GM19025 (cell line): ENCODE data around the gene CD9.

Experiments
- ATAC-seq: cut with Tn5 transposase; IDR thresholded peaks from one replicate; pipeline ENCODE4 v1.9.1; 2021; ENCODE audit warnings: mild to moderate bottlenecking, low read depth, moderate library complexity; ENCODE audit not compliant: unreplicated experiment

Gene CD9

DNA sequence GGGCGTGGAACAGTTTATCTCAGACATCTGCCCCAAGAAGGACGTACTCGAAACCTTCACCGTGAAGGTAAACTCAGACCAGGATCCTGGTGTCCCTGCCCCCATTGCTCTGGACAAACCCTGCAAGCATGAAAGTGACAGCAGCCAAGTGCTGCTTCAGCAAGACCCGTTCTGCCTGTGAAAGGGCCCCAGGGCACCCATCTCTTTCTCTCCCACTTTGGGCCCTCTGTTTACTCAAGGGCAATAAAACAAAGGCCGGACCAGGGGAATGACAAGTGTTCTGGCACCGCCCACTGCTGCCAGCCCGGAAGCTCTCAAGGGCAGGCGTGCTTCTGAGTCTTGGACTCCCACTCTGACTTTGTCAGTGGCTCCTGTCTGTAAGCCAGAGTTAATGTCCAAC is 35.3 kb downstream of the CD9 start:
- ATAC-seq = no peak

- ATAC-seq = no peak
Observed at GRCh38 chr12:6235906-6236640, 35.9 kb downstream of the CD9 start.

DNA sequence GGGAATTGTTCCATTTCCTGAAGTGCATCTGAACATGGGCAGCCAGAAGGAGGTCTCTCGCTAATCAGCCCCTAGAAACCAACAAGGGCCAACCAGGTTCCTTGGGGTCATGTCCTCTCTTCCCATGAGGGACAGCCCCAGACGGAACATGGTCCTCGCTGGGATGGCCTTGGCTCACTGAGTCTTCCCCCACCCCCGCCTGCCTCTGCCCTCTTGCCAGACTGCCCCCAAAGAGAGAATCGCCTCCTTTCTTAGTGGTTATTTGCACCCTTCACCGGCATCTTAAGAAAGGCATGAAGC is 36.4 kb downstream of the CD9 start:
- no peak for ATAC-seq

- no peak for ATAC-seq
Observed at GRCh38 chr12:6237830-6238229, 37.6 kb downstream of the CD9 start.

GRCh38 chr12:6238875-6239274 is 38.7 kb downstream of the CD9 start:
- ATAC-seq = no peak

- no peak for ATAC-seq
Observed at GRCh38 chr12:6241495-6241894, 41.3 kb downstream of the CD9 start.

- no peak for ATAC-seq
Observed at GRCh38 chr12:6249580-6249979, 49.4 kb downstream of the CD9 start.

GRCh38 chr12:6250343-6250742 is 50.1 kb downstream of the CD9 start:
- no peak for ATAC-seq

- ATAC-seq = no peak
Observed at GRCh38 chr12:6253278-6253677, 53.1 kb downstream of the CD9 start.

DNA sequence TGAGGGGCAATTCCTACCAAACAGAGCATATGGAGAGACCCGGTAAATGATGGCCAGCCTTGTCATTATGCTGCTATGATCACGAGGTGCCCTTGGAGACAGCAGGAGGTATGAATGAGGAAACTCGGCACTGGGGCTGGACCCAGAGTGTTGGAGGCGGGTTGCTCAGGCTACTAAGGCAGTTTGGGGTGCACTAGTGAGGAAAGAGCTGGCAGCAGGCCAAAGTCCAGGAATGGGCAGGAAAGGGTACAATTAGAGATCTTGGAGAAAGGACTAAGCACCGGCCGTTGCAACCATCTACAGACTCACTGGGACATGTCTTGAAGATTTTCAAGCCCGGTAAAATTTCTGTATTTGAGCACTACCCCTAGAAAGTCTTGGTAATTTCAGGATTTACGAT is 54.3 kb downstream of the CD9 start:
- no peak for ATAC-seq

GRCh38 chr12:6257007-6257406 is 56.8 kb downstream of the CD9 start:
- no peak for ATAC-seq

GRCh38 chr12:6262211-6262610 is 62.0 kb downstream of the CD9 start:
- ATAC-seq = no peak

- no peak for ATAC-seq
Observed at GRCh38 chr12:6262623-6263022, 62.4 kb downstream of the CD9 start.

- ATAC-seq = no peak
Observed at GRCh38 chr12:6263931-6264330, 63.7 kb downstream of the CD9 start.

DNA sequence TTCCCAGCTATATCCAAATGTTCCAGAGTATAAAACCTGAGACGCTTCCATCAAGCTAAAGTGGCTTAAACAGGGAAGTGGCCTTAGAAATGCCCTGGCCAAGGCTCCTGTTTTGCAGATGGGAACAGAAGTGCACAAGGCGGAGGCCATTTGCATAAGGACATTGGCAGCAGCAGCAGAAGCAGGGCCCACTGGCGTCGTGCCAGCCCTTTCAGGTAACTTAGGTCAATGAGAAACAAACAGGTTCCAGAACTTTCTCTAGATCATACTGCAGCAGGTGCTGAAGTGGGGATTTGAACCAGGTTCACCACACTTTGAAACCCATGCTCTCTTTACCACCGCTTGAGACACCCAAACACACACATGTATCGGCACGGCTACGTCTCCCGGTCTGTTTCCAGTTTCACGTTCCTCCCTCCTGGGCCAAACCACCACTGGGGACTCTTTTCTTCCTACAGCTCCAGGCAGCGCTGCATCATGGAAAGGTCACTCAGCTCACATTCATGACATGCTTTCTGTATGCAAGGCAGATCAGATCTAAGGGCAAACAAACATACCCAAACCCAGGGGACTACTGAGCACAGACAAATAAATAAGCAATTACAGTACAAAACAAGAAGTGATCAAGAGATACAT is 64.3 kb downstream of the CD9 start:
- no peak for ATAC-seq

DNA sequence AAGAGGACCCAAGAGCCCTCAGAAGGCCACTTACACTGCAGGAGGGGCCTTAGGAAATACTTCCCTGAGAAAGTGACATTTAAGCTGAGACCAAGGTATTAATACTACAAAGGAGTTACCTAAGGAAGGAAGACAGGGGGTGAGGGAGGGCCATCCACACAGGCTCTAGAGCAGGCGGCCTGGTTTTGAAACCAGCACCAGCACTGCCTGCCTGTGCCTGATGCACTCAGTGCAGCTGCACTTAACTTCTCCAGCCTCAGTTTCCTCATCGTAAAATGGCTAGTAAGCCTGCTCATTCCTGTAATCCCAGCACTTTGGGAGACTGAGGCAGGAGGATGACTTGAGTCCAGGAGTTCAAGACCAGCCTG is 64.8 kb downstream of the CD9 start:
- no peak for ATAC-seq

DNA sequence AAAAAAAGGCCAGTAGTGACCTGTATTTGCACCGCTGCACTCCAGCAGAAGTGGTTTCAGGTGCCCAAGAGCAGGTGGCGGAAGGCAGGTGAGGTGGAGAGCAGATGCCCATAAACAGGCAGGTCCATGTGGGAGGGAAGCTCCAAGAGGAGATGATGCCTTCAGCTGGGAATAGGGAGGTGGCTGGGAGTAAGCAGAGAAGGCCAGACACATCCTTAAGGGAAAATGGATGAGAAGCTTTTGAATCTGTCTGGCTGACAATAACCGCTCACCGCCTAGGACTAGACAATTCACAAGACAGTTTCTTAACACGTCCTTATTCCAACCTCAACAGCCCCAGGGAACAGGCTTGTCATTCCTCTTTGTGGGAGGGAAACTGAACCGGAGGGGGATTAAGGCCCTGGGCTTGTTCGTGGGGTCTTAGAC is 66.4 kb downstream of the CD9 start:
- ATAC-seq = no peak

DNA sequence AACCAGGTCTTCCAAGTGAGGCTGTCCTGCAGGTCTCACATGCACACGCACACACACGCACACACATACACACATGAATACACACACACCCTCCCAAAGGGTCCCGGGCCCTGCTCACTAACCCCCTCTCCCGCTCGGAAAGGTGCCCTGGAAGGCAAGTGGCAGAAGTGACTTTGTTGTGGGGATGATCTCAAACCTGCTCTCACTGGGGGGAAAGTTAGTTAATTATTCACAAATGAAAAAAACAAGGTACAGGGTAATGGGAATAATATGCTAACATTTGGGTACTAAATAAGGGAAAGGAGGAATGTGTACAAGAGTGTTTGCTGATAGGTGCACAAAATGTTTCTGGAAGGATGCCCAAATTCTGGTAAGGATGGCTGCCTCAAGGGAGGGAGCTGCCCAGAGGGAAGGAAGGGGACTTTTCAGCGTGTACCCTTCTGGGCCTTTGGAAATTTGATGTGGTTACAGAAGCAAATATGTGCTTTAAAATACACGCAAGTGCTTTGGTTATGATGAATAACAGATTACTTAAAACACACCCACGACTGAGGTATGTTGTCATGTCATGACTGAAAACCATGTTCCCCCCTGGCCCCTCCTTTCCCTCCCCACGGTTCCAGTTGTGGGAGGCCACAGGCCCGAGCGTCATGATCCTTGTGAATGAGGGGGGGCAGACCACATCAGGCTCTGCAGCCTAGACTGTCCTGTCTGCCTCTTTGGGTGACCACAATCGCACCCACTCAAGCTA is 66.9 kb downstream of the CD9 start:
- ATAC-seq = no peak

DNA sequence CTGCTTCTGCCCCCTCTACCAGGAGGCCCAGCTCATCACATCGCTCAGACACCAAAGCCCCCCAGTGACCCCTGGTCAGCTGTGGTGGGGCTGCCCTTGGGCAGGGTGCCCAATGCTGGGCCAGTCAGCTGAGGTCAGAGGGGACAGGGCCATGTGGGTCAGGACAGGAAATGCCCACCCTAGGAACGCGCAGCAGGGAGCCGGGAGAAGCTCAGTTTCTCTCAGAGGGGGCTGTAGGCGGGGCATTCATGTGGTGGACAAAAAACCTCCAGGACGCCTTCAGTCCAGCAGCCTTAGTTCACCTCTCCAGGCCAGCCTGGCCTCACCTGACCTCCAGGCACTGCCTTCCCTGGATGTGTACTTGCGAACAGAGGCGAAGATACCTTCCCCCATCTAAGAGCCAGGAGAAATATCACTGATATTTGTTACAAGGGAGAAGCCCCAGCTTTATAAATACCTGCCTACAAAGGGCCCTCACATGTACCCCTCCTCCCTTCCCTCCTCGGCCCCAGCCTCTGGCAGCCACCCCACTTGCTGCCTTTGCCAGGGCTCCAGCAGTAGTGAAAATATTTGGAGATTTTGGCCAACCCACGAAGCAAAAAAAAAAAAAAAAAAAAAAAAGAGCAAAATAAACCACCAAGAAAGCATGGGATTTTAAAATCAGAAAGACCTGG is 68.4 kb downstream of the CD9 start:
- no peak for ATAC-seq

- ATAC-seq = no peak
Observed at GRCh38 chr12:6269986-6270385, 69.8 kb downstream of the CD9 start.

GRCh38 chr12:6271281-6271680 is 71.1 kb downstream of the CD9 start:
- no peak for ATAC-seq
